PC-3 (cell line): ENCODE measurements around the gene SCN8A. TPM values are rescaled to one million over a fixed set of nuclear protein-coding genes. Genes with fewer than 3 reads are reported as not detected.

Experiments used
- ATAC-seq: fragments of 200-7000 bp; cut with Tn5 transposase; 2 replicates; pipeline ENCODE4 v1.9.1; 2020; ENCODE audit warnings: mild to moderate bottlenecking, moderate library complexity
- BruUV-seq: library from RNA; stranded (reverse); fragments of 400-500 nt; replicated peaks from 2 replicates; lab custom pipeline; 2021; lab: Mats Ljungman, UMichigan
- CTCF ChIA-PET: fragments of 300-600 bp; sonication (Branson Sonifier 250); formaldehyde crosslinking; loops from one replicate; lab custom pipeline; 2022; ENCODE audit warnings: antibody characterized with exemption; lab: Charles Lee
- POLR2A ChIA-PET: fragments of 300-600 bp; sonication (Branson Sonifier 250); formaldehyde crosslinking; loops from one replicate; lab custom pipeline; 2022; ENCODE audit warnings: antibody characterized with exemption; ENCODE audit not compliant: unreplicated experiment; lab: Charles Lee
- DNase-seq: peaks from one replicate; pipeline ENCODE4 v3.0.0-alpha.2; 2015
- H2AFZ ChIP-seq: fragments of 300-600 bp; sonication (generic); 2 replicates; pipeline ENCODE4 v1.6.0; 2016; ENCODE audit warnings: antibody characterized with exemption, low read length
- H3F3A ChIP-seq: fragments of 300-600 bp; sonication (generic); one replicate; pipeline ENCODE4 v1.6.0; 2017; ENCODE audit warnings: antibody characterized with exemption, low read length, control low read depth, mild to moderate bottlenecking; ENCODE audit not compliant: unreplicated experiment
- H3K27ac ChIP-seq: fragments of 300-600 bp; sonication (generic); 2 replicates; pipeline ENCODE4 v1.5.1; 2016; ENCODE audit warnings: mild to moderate bottlenecking, low read length
- H3K27me3 ChIP-seq: fragments of 300-600 bp; sonication (generic); 2 replicates; pipeline ENCODE4 v1.6.1; 2016; ENCODE audit warnings: low read length, mixed read lengths
- H3K36me3 ChIP-seq: fragments of 300-600 bp; sonication (generic); 2 replicates; pipeline ENCODE4 v1.6.1; 2016; ENCODE audit warnings: low read depth, mixed run types, low read length, mixed read lengths
- H3K4me1 ChIP-seq: fragments of 300-600 bp; sonication (generic); 2 replicates; pipeline ENCODE4 v1.5.1; 2016; ENCODE audit warnings: low read length; ENCODE audit not compliant: insufficient read depth
- H3K4me2 ChIP-seq: fragments of 300-600 bp; sonication (generic); 2 replicates; pipeline ENCODE4 v1.6.0; 2016; ENCODE audit warnings: low read length
- H3K4me3 ChIP-seq: fragments of 300-600 bp; sonication (generic); 2 replicates; pipeline ENCODE4 v1.5.1; 2016; ENCODE audit warnings: mild to moderate bottlenecking, low read length, mixed read lengths
- H3K79me2 ChIP-seq: fragments of 300-600 bp; sonication (generic); 2 replicates; pipeline ENCODE4 v1.6.1; 2017; ENCODE audit warnings: low read length, mixed read lengths
- H3K9ac ChIP-seq: fragments of 300-600 bp; sonication (generic); 2 replicates; pipeline ENCODE4 v1.6.0; 2016; ENCODE audit warnings: mild to moderate bottlenecking, low read length
- H3K9me2 ChIP-seq: fragments of 300-600 bp; sonication (generic); replicated peaks from 2 replicates; pipeline ENCODE4 v1.6.1; 2016; ENCODE audit warnings: mixed run types, low read length, mixed read lengths
- H3K9me3 ChIP-seq: fragments of 300-600 bp; sonication (generic); 2 replicates; pipeline ENCODE4 v1.6.1; 2016; ENCODE audit warnings: low read length, mixed read lengths
- H4K20me1 ChIP-seq: fragments of 300-600 bp; sonication (generic); 2 replicates; pipeline ENCODE4 v1.6.1; 2016; ENCODE audit warnings: low read length, mixed read lengths
- CTCF ChIP-seq: fragments of 300-600 bp; sonication (generic); conservative IDR thresholded peaks from 2 replicates; pipeline ENCODE4 v1.5.1; 2017; ENCODE audit warnings: antibody characterized with exemption, low read depth, mild to moderate bottlenecking, low read length
- EZH2 ChIP-seq: fragments of 300-600 bp; sonication (generic); IDR thresholded peaks from one replicate; pipeline ENCODE4 v1.6.1; 2017; ENCODE audit warnings: antibody characterized with exemption, mild to moderate bottlenecking, low read length; ENCODE audit not compliant: unreplicated experiment
- EZH2phosphoT487 ChIP-seq: fragments of 300-600 bp; sonication (generic); IDR thresholded peaks from 2 replicates; pipeline ENCODE4 v1.6.1; 2018; ENCODE audit warnings: mild to moderate bottlenecking, antibody characterized with exemption, low read length, borderline replicate concordance
- intact Hi-C: fragments of 100-400 bp; cut with micrococcal nuclease; formaldehyde crosslinking; loops from 2 replicates; pipeline ENCODE4 v1.9.0; 2023
- total RNA-seq: library from RNA; depleted of rRNA; stranded (reverse); fragments of >200 nt; gene quantifications from 2 replicates; pipeline ENCODE4 v1.2.3, GENCODE V29; 2014

Gene SCN8A
- total RNA-seq, 1 experiment from 2014 or later: 12.7 TPM

- Histone ChIP-seq H3K9me3 (no peaks in the 10 kb centered on the region), H3K27me3 (no peaks in the 10 kb centered on the region), H3K36me3 (peaks cover 7% of the 10 kb centered on the region; the same call in 1 of the 2 replicates), H3K9me2 (no peaks in the 10 kb centered on the region), H3K9ac (no peak overlapping the region), H3K79me2 (no peaks in the 10 kb centered on the region), H4K20me1 (no peaks in the 10 kb centered on the region), H3F3A (no peaks in the 10 kb centered on the region), H2AFZ (no peak overlapping the region), H3K4me3 (no peak overlapping the region), H3K4me2 (no peak overlapping the region), H3K4me1 (no peaks in the 10 kb centered on the region), H3K27ac (no peak overlapping the region)
- CTCF ChIA-PET: no interaction called here
- no peak for ATAC-seq
- POLR2A ChIA-PET: no interaction called here
- no peak for TF ChIP-seq EZH2
- no TSS peak for BruUV-seq
- no peak for DNase-seq
- intact Hi-C loops: no loop called here
Observed at GRCh38 chr12:51669271-51669670, 78.2 kb downstream of the SCN8A start.

GRCh38 chr12:51669996-51670395 is 79.0 kb downstream of the SCN8A start:
- ATAC-seq (no peak), DNase-seq (no peak)
- no peaks in the 10 kb centered on the region for H3K4me1 ChIP-seq
- no peaks in the 10 kb centered on the region for H3F3A ChIP-seq
- TF ChIP-seq EZH2phosphoT487: no peak
- no peak for TF ChIP-seq CTCF
- TF ChIP-seq EZH2: no peak
- no peaks in the 10 kb centered on the region for H3K9me3 ChIP-seq
- H3K79me2 ChIP-seq: no peaks in the 10 kb centered on the region
- no peak overlapping the region for H2AFZ ChIP-seq
- no peak overlapping the region for H3K27ac ChIP-seq
- BruUV-seq: no TSS peak
- ChIA-PET POLR2A (no interaction called here), CTCF (no interaction called here)
- H3K36me3 ChIP-seq: peaks cover 4% of the 10 kb centered on the region; the same call in 1 of the 2 replicates
- no peak overlapping the region for H3K4me3 ChIP-seq
- no peaks in the 10 kb centered on the region for H3K27me3 ChIP-seq
- H4K20me1 ChIP-seq: no peaks in the 10 kb centered on the region
- no peak overlapping the region for H3K9ac ChIP-seq
- H3K4me2 ChIP-seq: no peak overlapping the region
- H3K9me2 ChIP-seq: no peaks in the 10 kb centered on the region
- intact Hi-C loops: no loop called here

- TF ChIP-seq EZH2phosphoT487 (no peak), EZH2 (no peak), CTCF (no peak)
- no peak overlapping the region for H3K4me2 ChIP-seq
- H2AFZ ChIP-seq: no peak overlapping the region
- POLR2A ChIA-PET: no interaction called here
- no peak overlapping the region for H3K27ac ChIP-seq
- H3K36me3 ChIP-seq: no peaks in the 10 kb centered on the region; the same call in 1 of the 2 replicates
- DNase-seq (no peak), ATAC-seq (no peak)
- H3K4me3 ChIP-seq: no peak overlapping the region
- no peaks in the 10 kb centered on the region for H3K9me3 ChIP-seq
- intact Hi-C loops: no loop called here
- H3K79me2 ChIP-seq: no peaks in the 10 kb centered on the region
- no peak overlapping the region for H3K9ac ChIP-seq
- CTCF ChIA-PET: no interaction called here
- no peaks in the 10 kb centered on the region for H3K9me2 ChIP-seq
- no peaks in the 10 kb centered on the region for H3F3A ChIP-seq
- H4K20me1 ChIP-seq: no peaks in the 10 kb centered on the region
- BruUV-seq: no TSS peak
- no peaks in the 10 kb centered on the region for H3K4me1 ChIP-seq
- H3K27me3 ChIP-seq: no peaks in the 10 kb centered on the region
Observed at GRCh38 chr12:51672334-51672733, 81.3 kb downstream of the SCN8A start.
